ENCODE results near the gene MLKL. TPM values are rescaled to one million over a fixed set of nuclear protein-coding genes. Genes with fewer than 3 reads are reported as not detected.

Gene MLKL
- total and polyA plus RNA-seq, 2 donors (not counting 3 experiments of a cell fraction or from before 2014, with no cell fraction given) = 8.1 to 26.5 TPM

DNA sequence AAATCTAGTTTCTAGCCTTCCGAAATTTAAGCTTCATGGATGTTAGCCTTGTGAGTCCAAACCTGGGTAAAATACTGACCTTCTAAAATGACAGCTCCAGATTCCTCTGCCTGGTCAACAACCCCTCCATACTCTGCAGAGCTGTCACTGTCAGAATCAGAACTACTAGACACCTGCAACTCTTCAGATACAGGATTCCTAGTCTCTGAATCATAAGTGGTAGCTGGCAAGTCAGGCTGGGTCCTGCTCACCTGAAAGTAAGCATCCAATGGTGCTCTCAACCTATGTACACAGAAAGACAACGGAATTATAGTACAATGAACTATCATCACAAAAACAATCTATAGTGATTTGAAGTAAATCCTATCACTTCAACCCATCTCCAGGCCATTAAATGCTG, 48.8 kb downstream of the MLKL start:
- no peak for DNase-seq (ENCODE audit: low read depth, low spot score)
- Histone ChIP-seq H3K4me3 (replicated peaks in 1 of 3; ENCODE audit: insufficient read depth in 1 of 3, low read depth in 1 of 3, low read length in 3 of 3) (no peak overlapping the region), H3K9ac (replicated peaks; ENCODE audit: extremely low read depth, insufficient read depth, low read length) (no peak overlapping the region), H3K4me1 (ENCODE audit: control insufficient read depth, extremely low read depth, insufficient read depth, low read length) (peaks cover 5% of the 10 kb centered on the region), H3K79me2 (ENCODE audit: control insufficient read depth, insufficient read depth, low read length) (peaks cover 65% of the 10 kb centered on the region), H3K27me3 (ENCODE audit: control insufficient read depth in 2 of 2, insufficient read depth in 2 of 2, low read length in 2 of 2) (no peaks in the 10 kb centered on the region), H3K9me3 (replicated peaks; ENCODE audit: control insufficient read depth, insufficient read depth, low read length) (no peaks in the 10 kb centered on the region), H3K9me1 (replicated peaks; ENCODE audit: control insufficient read depth, extremely low read depth, insufficient read depth, low read length) (no peaks in the 10 kb centered on the region), H4K20me1 (replicated peaks; ENCODE audit: control insufficient read depth, extremely low read depth, insufficient read depth, low read length) (peaks cover 4% of the 10 kb centered on the region), H3K27ac (ENCODE audit: insufficient read depth, low read depth, low read length) (no peak overlapping the region), H3K4me2 (ENCODE audit: insufficient read depth, low read length) (no peak overlapping the region), H2AFZ (ENCODE audit: low read depth, low read length) (no peak overlapping the region), H3K36me3 (ENCODE audit: control insufficient read depth in 2 of 2, extremely low read depth in 1 of 2, insufficient read depth in 2 of 2, low read length in 2 of 2) (peaks cover 12 to 17% of the 10 kb centered on the region in 2 experiments)
- dilution Hi-C loops (cut with MboI; ENCODE audit: extremely low pct_ligation_motif_present, low sequenced_read_pairs) (no loop called here), intact Hi-C loops (cut with micrococcal nuclease) (no loop called here)
- POLR2A ChIA-PET = interaction anchor here (0.6 kb wide), 1 partner anchor 191 kb away, joined by 4 read pairs; no protein-coding TSS in a partner anchor
- no peak for FAIRE-seq
- TF ChIP-seq MYC (IDR thresholded peaks at IDR 0.05; ENCODE audit: low read depth, low read length) (no peak), JUN (IDR thresholded peaks at IDR 0.05; ENCODE audit: borderline replicate concordance, insufficient read depth, insufficient read length, low read depth) (no peak), POLR2A (IDR thresholded peaks at IDR 0.05; ENCODE audit: low read depth, low read length) (no peak), POLR2AphosphoS5 (IDR thresholded peaks at IDR 0.05; ENCODE audit: insufficient read depth, low read depth, low read length) (no peak), GATA2 (IDR thresholded peaks at IDR 0.05; ENCODE audit: insufficient read depth, insufficient read length, low read depth, low read length) (no peak), EZH2 (IDR thresholded peaks at IDR 0.05; ENCODE audit: borderline replicate concordance, low read depth, low read length, severe bottlenecking) (no peak), FOS (IDR thresholded peaks at IDR 0.05; ENCODE audit: borderline replicate concordance, insufficient read depth, low read length) (no peak)
- TF ChIP-seq, protein P1, sequence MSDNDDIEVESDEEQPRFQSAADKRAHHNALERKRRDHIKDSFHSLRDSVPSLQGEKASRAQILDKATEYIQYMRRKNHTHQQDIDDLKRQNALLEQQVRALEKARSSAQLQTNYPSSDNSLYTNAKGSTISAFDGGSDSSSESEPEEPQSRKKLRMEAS (IDR thresholded peaks at IDR 0.05; ENCODE audit: insufficient read depth, insufficient read length) = no peak
- TF ChIP-seq, protein P2, sequence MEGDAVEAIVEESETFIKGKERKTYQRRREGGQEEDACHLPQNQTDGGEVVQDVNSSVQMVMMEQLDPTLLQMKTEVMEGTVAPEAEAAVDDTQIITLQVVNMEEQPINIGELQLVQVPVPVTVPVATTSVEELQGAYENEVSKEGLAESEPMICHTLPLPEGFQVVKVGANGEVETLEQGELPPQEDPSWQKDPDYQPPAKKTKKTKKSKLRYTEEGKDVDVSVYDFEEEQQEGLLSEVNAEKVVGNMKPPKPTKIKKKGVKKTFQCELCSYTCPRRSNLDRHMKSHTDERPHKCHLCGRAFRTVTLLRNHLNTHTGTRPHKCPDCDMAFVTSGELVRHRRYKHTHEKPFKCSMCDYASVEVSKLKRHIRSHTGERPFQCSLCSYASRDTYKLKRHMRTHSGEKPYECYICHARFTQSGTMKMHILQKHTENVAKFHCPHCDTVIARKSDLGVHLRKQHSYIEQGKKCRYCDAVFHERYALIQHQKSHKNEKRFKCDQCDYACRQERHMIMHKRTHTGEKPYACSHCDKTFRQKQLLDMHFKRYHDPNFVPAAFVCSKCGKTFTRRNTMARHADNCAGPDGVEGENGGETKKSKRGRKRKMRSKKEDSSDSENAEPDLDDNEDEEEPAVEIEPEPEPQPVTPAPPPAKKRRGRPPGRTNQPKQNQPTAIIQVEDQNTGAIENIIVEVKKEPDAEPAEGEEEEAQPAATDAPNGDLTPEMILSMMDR (IDR thresholded peaks at IDR 0.05; ENCODE audit: extremely low read depth in 1 of 2, insufficient read depth in 1 of 2, low read depth in 1 of 2, low read length in 2 of 2) = no peak
- CTCF ChIA-PET = interaction anchor here (0.8 to 2.5 kb wide), 23 partner anchors 10 to 344 kb away, joined by 3 to 17 read pairs (median 3); partner anchors contain the start of gene RFWD3
- no TSS peak for BruUV-seq (replicated peaks)
